ENCODE data around the gene EWSR1. TPM values are rescaled to one million over a fixed set of nuclear protein-coding genes. Genes with fewer than 3 reads are reported as not detected.
"Not testable (repeated sequence)": the region's sequence is repeated elsewhere in the genome, so short reads cannot be mapped to it uniquely, and the experiment has no call there.

EWSR1 gene, protein sequence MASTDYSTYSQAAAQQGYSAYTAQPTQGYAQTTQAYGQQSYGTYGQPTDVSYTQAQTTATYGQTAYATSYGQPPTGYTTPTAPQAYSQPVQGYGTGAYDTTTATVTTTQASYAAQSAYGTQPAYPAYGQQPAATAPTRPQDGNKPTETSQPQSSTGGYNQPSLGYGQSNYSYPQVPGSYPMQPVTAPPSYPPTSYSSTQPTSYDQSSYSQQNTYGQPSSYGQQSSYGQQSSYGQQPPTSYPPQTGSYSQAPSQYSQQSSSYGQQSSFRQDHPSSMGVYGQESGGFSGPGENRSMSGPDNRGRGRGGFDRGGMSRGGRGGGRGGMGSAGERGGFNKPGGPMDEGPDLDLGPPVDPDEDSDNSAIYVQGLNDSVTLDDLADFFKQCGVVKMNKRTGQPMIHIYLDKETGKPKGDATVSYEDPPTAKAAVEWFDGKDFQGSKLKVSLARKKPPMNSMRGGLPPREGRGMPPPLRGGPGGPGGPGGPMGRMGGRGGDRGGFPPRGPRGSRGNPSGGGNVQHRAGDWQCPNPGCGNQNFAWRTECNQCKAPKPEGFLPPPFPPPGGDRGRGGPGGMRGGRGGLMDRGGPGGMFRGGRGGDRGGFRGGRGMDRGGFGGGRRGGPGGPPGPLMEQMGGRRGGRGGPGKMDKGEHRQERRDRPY
- total RNA-seq: 100 to 1,000 TPM; 321 to 329 TPM

GRCh38 chr22:29267858-29268510 is at the start of gene EWSR1, which contains the start of gene RHBDD3:
EWSR1 (plus strand) TSS chr22:29268268; CDS start chr22:29268337, 69 bp downstream.
RHBDD3 (minus strand) TSS chr22:29267981; CDS start chr22:29265626, 2,355 bp downstream.
- ChIA-PET POLR2A (no interaction called here), CTCF (interaction anchor here (1.3 kb wide), 1 partner anchor 9 kb away, joined by 3 read pairs; no protein-coding TSS in a partner anchor)

DNA sequence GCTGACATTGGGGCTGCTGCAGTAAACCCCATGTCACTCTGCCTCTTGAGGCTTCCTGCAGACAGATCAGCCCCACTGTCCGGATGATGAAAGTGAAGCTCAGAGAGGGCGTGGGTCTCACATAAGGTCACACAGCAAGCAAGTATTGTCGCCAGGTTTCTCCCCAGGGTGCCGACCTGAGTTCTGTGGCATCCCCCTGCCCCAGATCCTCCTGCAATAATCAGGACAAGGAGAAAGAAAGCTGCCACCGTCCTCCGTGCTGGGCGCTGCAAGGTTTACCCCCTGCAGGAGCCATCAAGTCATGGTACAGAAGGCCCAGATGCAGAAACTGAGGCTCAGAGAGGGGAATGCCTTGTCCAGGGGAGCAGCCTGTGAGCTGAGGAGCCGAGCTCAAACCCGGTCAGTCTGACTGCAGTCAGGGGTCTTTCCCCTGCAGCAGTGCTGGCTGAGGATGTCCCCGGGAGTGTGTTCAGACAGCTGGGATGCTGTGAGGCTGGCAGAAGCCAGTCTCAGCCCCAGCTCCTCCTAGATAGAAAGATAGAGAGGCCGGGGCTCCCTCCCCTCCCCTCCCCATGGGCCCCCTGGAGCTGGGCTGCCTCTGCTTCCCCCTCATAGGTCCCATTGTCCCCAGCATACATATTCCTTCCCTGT is 49.2 kb upstream of the EWSR1 start:
- CTCF ChIA-PET: no interaction called here
- POLR2A ChIA-PET: no interaction called here

DNA sequence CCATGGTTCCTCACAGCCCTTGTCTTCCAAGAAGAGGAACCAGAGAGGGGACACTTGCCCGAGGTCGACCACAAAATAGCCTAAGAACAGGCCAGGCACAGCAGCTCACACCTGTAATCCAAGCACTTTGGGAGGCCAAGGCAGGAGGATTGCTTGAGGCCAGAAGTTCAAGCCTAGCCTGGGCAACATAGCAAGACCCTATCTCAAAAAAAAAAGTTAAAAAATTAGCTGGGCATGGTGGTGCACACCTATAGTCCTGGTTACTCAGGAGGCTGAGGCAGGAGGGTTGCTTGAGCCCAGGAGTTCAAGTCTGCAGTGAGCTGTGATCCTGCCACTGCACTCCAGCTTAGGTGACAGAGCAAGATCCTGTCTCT is 48.7 kb upstream of the EWSR1 start:
- POLR2A ChIA-PET, CTCF ChIA-PET: not testable (repeated sequence)

DNA sequence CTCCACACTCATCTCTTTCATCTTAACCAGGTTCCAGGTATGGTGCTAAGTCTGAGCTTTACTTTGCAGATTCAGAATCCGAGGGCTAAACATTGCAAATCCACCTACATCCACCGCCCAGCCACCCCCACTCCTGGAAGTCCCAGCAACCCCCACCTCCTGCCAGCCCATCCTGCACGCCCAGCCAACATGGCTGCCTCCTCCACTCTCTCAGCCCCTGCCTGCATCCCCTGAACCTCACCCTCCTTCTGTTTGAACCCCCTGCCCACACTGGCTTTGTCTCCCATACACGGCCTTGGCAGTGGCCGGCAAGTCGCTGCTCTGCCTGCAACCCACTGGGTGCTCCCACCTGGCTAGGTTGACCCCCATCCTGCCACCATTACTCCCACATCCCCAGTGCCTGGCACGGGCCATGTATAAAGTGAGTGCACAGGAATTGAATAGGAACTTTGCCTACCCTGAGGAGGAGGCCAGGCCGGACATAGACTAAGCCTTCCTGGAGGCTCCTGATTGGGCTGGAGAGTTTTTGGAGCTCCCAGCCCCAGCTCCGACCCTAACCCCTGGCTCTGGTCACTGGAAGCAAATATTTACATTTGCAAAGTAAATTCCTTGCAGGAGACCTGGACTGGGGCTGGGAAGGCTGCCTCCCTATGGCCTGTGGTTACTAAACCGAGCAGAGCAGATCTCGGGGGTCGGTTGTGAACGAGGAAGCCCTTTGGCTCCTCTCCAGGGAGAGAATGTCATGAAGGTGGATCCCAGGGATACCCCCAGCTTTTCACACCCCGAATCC is 48.0 kb upstream of the EWSR1 start:
- ChIA-PET CTCF (no interaction called here), POLR2A (no interaction called here)

DNA sequence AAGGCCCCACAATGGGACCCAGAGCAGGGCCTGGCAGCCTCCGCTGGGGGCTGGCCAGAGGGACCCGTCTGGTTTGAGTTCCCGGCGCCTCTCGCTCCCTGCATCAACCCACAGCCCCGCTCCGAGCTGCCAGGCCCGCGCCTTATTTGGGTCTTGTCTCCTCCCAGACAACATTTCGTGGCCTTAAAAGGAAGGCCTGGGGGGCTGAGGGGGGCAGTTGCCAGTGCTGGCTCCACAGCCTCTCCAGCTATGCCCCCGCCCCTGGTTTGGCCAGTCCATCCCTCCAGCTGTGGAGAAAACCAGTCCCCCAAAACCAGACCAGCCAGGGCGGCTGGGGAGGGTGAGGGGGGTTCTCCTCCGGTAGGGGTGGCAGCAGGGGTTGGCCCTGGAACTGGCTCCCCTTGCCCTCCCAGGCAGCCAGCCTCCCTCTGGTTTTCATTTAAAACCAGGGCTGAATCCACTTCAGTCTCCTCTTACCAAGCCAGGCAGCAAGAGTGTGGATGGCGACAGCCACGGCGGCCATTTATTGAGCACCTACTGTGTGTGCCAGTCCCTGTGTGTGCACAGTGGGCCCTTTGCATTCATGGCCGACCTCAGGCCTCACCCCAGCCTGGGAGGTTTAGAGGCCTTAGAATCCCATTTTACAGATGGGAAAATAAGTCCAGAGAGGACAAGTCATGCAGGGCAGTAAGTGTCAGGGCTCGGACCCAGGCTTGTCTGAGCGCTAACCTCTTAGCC is 43.8 kb upstream of the EWSR1 start:
- POLR2A ChIA-PET: no interaction called here
- CTCF ChIA-PET: no interaction called here

DNA sequence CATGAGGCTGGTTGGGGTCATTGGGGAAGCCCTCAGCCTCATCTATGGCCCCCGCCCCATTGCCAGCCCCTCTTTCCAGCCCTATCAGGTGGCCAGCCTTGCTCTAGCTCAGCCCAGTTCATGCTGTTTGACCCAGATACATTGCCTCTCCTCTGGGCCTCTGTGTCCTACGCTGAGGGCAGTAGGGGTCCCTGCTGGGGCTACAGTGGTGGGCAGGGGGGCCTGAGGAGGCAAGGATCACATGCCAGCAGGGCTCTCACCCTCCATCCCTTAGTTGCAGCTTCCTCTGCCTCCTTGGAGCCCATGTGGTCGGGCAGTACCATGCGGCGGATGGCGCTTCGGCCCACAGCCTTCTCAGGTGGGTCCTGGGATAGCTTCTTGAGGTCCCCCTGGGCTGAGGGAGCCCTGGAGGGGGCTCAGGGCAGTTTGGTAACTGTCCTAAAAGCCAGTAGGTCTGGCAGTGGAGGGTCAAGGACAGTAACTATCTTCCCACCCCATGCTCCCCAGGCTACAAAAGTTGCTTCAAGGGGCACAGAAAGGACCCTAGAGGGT is 43.1 kb upstream of the EWSR1 start:
- CTCF ChIA-PET: no interaction called here
- POLR2A ChIA-PET: no interaction called here

GRCh38 chr22:29225422-29226090 is 42.5 kb upstream of the EWSR1 start:
- ChIA-PET POLR2A (no interaction called here), CTCF (no interaction called here)

DNA sequence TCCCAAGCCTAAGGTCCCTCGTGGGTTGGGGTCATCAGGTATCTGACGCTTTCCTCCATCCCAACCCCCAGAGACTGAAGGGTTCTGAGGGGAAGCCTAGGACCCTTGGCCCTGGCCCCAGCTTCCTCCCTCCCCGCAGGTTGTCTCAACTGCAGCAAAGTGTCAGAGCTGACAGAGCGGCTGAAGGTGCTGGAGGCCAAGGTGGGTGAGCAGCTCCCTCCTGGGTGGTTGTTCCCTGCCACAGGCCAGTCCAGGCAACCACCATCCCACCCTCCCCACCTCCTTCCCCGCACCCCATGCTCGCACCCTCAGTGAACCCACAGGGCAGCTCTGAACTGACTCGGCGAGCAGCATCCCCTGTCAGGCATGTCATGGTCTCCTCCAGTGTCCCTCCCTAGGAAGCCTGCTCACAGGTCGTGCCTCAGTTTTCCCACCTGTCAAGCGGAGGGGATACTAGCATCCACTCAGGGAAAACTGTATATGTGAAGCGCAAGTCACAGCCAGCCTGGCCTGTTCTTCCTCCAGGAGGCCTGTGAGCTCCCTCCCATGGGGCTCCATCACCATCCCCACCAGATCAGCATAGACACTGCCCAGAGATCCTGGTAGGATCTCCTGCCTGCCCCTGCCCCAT is 41.6 kb upstream of the EWSR1 start:
- CTCF ChIA-PET: no interaction called here
- POLR2A ChIA-PET: no interaction called here

GRCh38 chr22:29230972-29231875 is 36.8 kb upstream of the EWSR1 start:
- POLR2A ChIA-PET: no interaction called here
- CTCF ChIA-PET: no interaction called here

GRCh38 chr22:29231971-29232959 is 35.8 kb upstream of the EWSR1 start:
- POLR2A ChIA-PET: no interaction called here
- CTCF ChIA-PET: interaction anchor here (1.8 kb wide), 1 partner anchor 13 kb away, joined by 9 read pairs; no protein-coding TSS in a partner anchor

- POLR2A ChIA-PET: no interaction called here
- CTCF ChIA-PET: interaction anchor here (0.5 to 1.8 kb wide), 2 partner anchors 12 to 65 kb away, joined by 3 to 9 read pairs; no protein-coding TSS in a partner anchor
Observed at GRCh38 chr22:29233277-29233877, 34.7 kb upstream of the EWSR1 start.

DNA sequence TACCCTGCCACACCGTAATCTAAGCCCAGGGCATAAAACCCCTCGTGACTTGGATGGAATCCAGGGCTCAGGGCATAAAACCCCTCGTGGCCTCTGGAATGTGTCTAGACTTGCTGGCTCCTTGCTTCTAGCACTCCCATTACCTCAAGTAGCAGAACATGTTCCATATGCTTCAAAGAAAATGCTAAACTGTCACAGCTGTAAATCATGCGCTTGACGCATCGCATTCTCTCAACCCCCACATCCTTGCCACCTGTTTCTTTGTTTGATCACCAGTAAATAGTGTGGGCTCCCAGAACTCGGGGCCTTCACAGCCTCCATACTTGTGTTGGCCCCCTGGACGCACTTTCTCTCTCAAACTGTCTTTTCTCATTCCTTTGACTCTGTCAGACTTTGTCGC is 27.6 kb upstream of the EWSR1 start:
- POLR2A ChIA-PET, CTCF ChIA-PET: not testable (repeated sequence)

DNA sequence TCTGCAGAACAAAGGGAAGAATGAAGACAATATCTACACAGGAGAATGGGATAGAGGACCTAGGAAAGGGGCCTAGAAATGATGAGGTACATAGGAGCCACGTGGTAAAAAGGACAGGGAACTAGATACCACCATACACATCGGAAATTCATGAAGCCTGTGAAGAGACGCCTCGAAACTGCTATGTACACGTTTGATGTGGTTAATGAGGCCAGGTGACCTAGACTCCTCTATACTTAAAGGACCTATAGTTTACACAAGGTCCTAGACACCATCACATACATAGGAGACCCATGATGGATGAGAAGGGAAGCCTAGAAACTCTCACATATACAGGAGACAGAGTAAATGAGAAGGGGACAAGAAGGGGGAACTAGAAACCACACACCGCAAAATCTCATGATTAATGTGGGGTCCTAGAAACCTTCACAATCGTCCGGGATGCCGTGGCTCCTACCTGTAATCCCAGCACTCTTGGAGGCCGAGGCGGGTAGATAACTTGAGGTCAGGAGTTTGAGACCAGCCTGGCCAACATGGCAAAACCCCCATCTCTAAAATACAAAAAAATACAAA is 24.1 kb upstream of the EWSR1 start:
- CTCF ChIA-PET: interaction anchor here (0.6 kb wide), 2 partner anchors 14 to 300 kb away, joined by 3 to 5 read pairs; no protein-coding TSS in a partner anchor
- POLR2A ChIA-PET: no interaction called here

GRCh38 chr22:29244785-29245625 is 23.1 kb upstream of the EWSR1 start:
- POLR2A ChIA-PET: no interaction called here
- CTCF ChIA-PET: interaction anchor here (0.6 to 2.2 kb wide), 20 partner anchors 8 to 637 kb away, joined by 3 to 11 read pairs (median 4); partner anchors contain the start of gene EMID1
